ENCODE measurements around the gene IL22RA1.

- TF ChIP-seq POLR2A (IDR thresholded peaks at IDR 0.05) (no peak), EP300 (IDR thresholded peaks at IDR 0.05) (no peak), POLR2AphosphoS5 (IDR thresholded peaks at IDR 0.05) (no peak)
- TF ChIP-seq, protein P1, sequence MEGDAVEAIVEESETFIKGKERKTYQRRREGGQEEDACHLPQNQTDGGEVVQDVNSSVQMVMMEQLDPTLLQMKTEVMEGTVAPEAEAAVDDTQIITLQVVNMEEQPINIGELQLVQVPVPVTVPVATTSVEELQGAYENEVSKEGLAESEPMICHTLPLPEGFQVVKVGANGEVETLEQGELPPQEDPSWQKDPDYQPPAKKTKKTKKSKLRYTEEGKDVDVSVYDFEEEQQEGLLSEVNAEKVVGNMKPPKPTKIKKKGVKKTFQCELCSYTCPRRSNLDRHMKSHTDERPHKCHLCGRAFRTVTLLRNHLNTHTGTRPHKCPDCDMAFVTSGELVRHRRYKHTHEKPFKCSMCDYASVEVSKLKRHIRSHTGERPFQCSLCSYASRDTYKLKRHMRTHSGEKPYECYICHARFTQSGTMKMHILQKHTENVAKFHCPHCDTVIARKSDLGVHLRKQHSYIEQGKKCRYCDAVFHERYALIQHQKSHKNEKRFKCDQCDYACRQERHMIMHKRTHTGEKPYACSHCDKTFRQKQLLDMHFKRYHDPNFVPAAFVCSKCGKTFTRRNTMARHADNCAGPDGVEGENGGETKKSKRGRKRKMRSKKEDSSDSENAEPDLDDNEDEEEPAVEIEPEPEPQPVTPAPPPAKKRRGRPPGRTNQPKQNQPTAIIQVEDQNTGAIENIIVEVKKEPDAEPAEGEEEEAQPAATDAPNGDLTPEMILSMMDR (IDR thresholded peaks at IDR 0.05) = no peak
Measured at GRCh38 chr1:24117722-24118409, 25.1 kb downstream of the IL22RA1 start.
